Aorta (tissue), 4 donors: Measurements from ENCODE around the gene ALKBH5. TPM values are rescaled to one million over a fixed set of nuclear protein-coding genes. Genes with fewer than 3 reads are reported as not detected.

Experiments
- polyA plus RNA-seq, 2 donors: library from polyadenylated mRNA; stranded (reverse); fragments of 200-250 nt; gene quantifications; one replicate each; pipeline ENCODE4 v1.2.3, GENCODE V29; 2013
- total RNA-seq, 2 donors: library from RNA; stranded (reverse); fragmentation: NEBNext Ultra II Directional; extraction: Animal tissue kit (Norgen Biotek cat#: 25700); gene quantifications; one replicate each; pipeline ENCODE4 v1.2.1, GENCODE V29; 2021
- donor health status: healthy with polysubstance abuse.
- donor health status: Bipolar disorder and iron deficiency.
- donor health status: DM: no; HTN: no; CAD: no.
- donor health status: DM: yes; HTN: yes; CAD: no.

The ALKBH5 gene
- total and polyA plus RNA-seq, 4 donors = 33.0 to 114 (median 66.0) TPM

Other genes starting within 250 kb of the ALKBH5 start
- 10 to 100 TPM; 70.4 to 74.9 TPM for gene TOM1L2, start 211.4 kb upstream of the ALKBH5 start, total RNA-seq
- 10 to 100 TPM; 11.9 to 39.1 TPM for gene TOM1L2, start 211.4 kb upstream of the ALKBH5 start, polyA plus RNA-seq
- gene DRC3, start 211.0 kb upstream of the ALKBH5 start, total RNA-seq = 1 to 10 TPM; 2.0 to 2.8 TPM
- gene DRC3, start 211.0 kb upstream of the ALKBH5 start, polyA plus RNA-seq = 1 to 10 TPM; 1.4 to 7.9 TPM
- 10 to 100 TPM; 16.3 to 19.9 TPM for gene ATPAF2, start 144.7 kb upstream of the ALKBH5 start, total RNA-seq
- gene ATPAF2, start 144.7 kb upstream of the ALKBH5 start, polyA plus RNA-seq = 10 to 100 TPM in 1 of 2 donors, 1 to 10 TPM in 1; 7.1 to 18.4 TPM
- 10 to 100 TPM; 11.4 to 14.1 TPM for gene GID4, start 144.4 kb upstream of the ALKBH5 start, total RNA-seq
- 1 to 10 TPM; 7.5 to 8.1 TPM for gene GID4, start 144.4 kb upstream of the ALKBH5 start, polyA plus RNA-seq
- gene DRG2, start 95.9 kb upstream of the ALKBH5 start, total RNA-seq = 10 to 100 TPM; 28.7 to 33.7 TPM
- 10 to 100 TPM; 16.0 to 52.3 TPM for gene DRG2, start 95.9 kb upstream of the ALKBH5 start, polyA plus RNA-seq
- gene MYO15A, start 75.1 kb upstream of the ALKBH5 start, total RNA-seq = 1 to 10 TPM; 3.1 to 3.4 TPM
- 1 to 10 TPM in 1 of 2 donors, under 1 TPM in 1; 0.25 to 7.5 TPM for gene MYO15A, start 75.1 kb upstream of the ALKBH5 start, polyA plus RNA-seq
- gene LLGL1, start 41.8 kb downstream of the ALKBH5 start, total RNA-seq = 10 to 100 TPM; 14.1 to 18.9 TPM
- 10 to 100 TPM in 1 of 2 donors, 1 to 10 TPM in 1; 4.0 to 12.7 TPM for gene LLGL1, start 41.8 kb downstream of the ALKBH5 start, polyA plus RNA-seq
- gene FLII, start 74.9 kb downstream of the ALKBH5 start, total RNA-seq = 100 to 1,000 TPM; 250 to 299 TPM
- gene FLII, start 74.9 kb downstream of the ALKBH5 start, polyA plus RNA-seq = 100 to 1,000 TPM in 1 of 2 donors, 10 to 100 TPM in 1; 87.5 to 355 TPM
- 10 to 100 TPM; 11.1 to 13.1 TPM for gene MIEF2, start 76.8 kb downstream of the ALKBH5 start, total RNA-seq
- gene MIEF2, start 76.8 kb downstream of the ALKBH5 start, polyA plus RNA-seq = 1 to 10 TPM; 2.4 to 7.5 TPM
- 10 to 100 TPM; 27.8 to 37.8 TPM for gene TOP3A, start 131.2 kb downstream of the ALKBH5 start, total RNA-seq
- gene TOP3A, start 131.2 kb downstream of the ALKBH5 start, polyA plus RNA-seq = 10 to 100 TPM in 1 of 2 donors, 1 to 10 TPM in 1; 2.9 to 20.8 TPM
- 10 to 100 TPM; 10.8 to 15.4 TPM for gene SMCR8, start 131.5 kb downstream of the ALKBH5 start, total RNA-seq
- gene SMCR8, start 131.5 kb downstream of the ALKBH5 start, polyA plus RNA-seq = 1 to 10 TPM; 3.9 to 4.5 TPM
- gene SHMT1, start 179.7 kb downstream of the ALKBH5 start, total RNA-seq = 10 to 100 TPM; 13.3 to 17.5 TPM
- gene SHMT1, start 179.7 kb downstream of the ALKBH5 start, polyA plus RNA-seq = 10 to 100 TPM in 1 of 2 donors, 1 to 10 TPM in 1; 7.3 to 21.7 TPM
- gene EVPLL, start 193.9 kb downstream of the ALKBH5 start, total RNA-seq = not detected
- not detected for gene EVPLL, start 193.9 kb downstream of the ALKBH5 start, polyA plus RNA-seq